Skin of body (tissue), 1 donor: ENCODE results near the gene LCNL1. TPM values are rescaled to one million over a fixed set of nuclear protein-coding genes. Genes with fewer than 3 reads are reported as not detected.

Experiments used
- total RNA-seq: library from RNA; depleted of rRNA; stranded (reverse); fragments of >200 nt; gene quantifications from one replicate; pipeline ENCODE4 v1.2.3, GENCODE V29; 2014

Gene LCNL1
- total RNA-seq, 1 donor from 2014 or later = 0.20 TPM

Other genes with a start within 250 kb of the LCNL1 start
- not detected for gene LCN10, start 240.1 kb upstream of the LCNL1 start, total RNA-seq
- not detected for gene LCN6, start 234.5 kb upstream of the LCNL1 start, total RNA-seq
- 0.20 TPM for gene LCN8, start 224.8 kb upstream of the LCNL1 start, total RNA-seq
- not detected for gene LCN15, start 218.5 kb upstream of the LCNL1 start, total RNA-seq
- 31.9 TPM for gene TMEM141, start 191.6 kb upstream of the LCNL1 start, total RNA-seq
- 0.59 TPM for gene CCDC183, start 186.7 kb upstream of the LCNL1 start, total RNA-seq
- 28.0 TPM for gene RABL6, start 175.0 kb upstream of the LCNL1 start, total RNA-seq
- 0.79 TPM for gene AJM1, start 140.5 kb upstream of the LCNL1 start, total RNA-seq
- 70.4 TPM for gene PHPT1, start 133.6 kb upstream of the LCNL1 start, total RNA-seq
- 2.5 TPM for gene MAMDC4, start 130.6 kb upstream of the LCNL1 start, total RNA-seq
- 165 TPM for gene EDF1, start 116.7 kb upstream of the LCNL1 start, total RNA-seq
- 7.8 TPM for gene TRAF2, start 96.5 kb upstream of the LCNL1 start, total RNA-seq
- 38.8 TPM for gene FBXW5, start 38.3 kb upstream of the LCNL1 start, total RNA-seq
- gene C8G, start 37.8 kb upstream of the LCNL1 start, total RNA-seq = not detected
- gene LCN12, start 30.7 kb upstream of the LCNL1 start, total RNA-seq = not detected
- 15.3 TPM for gene PTGDS, start 5.5 kb upstream of the LCNL1 start, total RNA-seq
- gene PAXX, start 9.4 kb downstream of the LCNL1 start, total RNA-seq = 13.0 TPM
- gene CLIC3, start 13.6 kb downstream of the LCNL1 start, total RNA-seq = 12.7 TPM
- gene ABCA2, start 45.2 kb downstream of the LCNL1 start, total RNA-seq = 13.6 TPM
- gene FUT7, start 49.1 kb downstream of the LCNL1 start, total RNA-seq = 0.39 TPM
- gene NPDC1, start 63.2 kb downstream of the LCNL1 start, total RNA-seq = 15.4 TPM
- 8.0 TPM for gene ENTPD2, start 71.1 kb downstream of the LCNL1 start, total RNA-seq
- 5.8 TPM for gene SAPCD2, start 87.6 kb downstream of the LCNL1 start, total RNA-seq
- gene UAP1L1, start 94.5 kb downstream of the LCNL1 start, total RNA-seq = 5.4 TPM
- 39.5 TPM for gene MAN1B1, start 104.0 kb downstream of the LCNL1 start, total RNA-seq
- gene DPP7, start 131.7 kb downstream of the LCNL1 start, total RNA-seq = 32.4 TPM
- 0.89 TPM for gene GRIN1, start 156.2 kb downstream of the LCNL1 start, total RNA-seq
- not detected for gene LRRC26, start 187.1 kb downstream of the LCNL1 start, total RNA-seq
- gene TMEM210, start 189.1 kb downstream of the LCNL1 start, total RNA-seq = not detected
- gene ANAPC2, start 205.6 kb downstream of the LCNL1 start, total RNA-seq = 22.0 TPM
- gene SSNA1, start 205.7 kb downstream of the LCNL1 start, total RNA-seq = 24.1 TPM
- gene TPRN, start 217.7 kb downstream of the LCNL1 start, total RNA-seq = 3.4 TPM
- gene TMEM203, start 222.7 kb downstream of the LCNL1 start, total RNA-seq = 19.5 TPM
- 3.0 TPM for gene NDOR1, start 222.7 kb downstream of the LCNL1 start, total RNA-seq
- gene RNF208, start 239.2 kb downstream of the LCNL1 start, total RNA-seq = 0.20 TPM
- 1.4 TPM for gene CYSRT1, start 242.2 kb downstream of the LCNL1 start, total RNA-seq
- gene RNF224, start 244.5 kb downstream of the LCNL1 start, total RNA-seq = not detected
- gene SLC34A3, start 247.9 kb downstream of the LCNL1 start, total RNA-seq = not detected